Right lobe of liver (tissue), 6 donors: ENCODE measurements around the gene DNM1. TPM values are rescaled to one million over a fixed set of nuclear protein-coding genes. Genes with fewer than 3 reads are reported as not detected.
A peak's percentile ranks its signal among the peaks of the same experiment; 100 is the strongest.

ENCODE experiments used
- ATAC-seq, 4 donors: fragments of 200-7000 bp; cut with Tn5 transposase; one replicate each; pipeline ENCODE4 v1.9.1; 2020; ENCODE audit warnings: mild to moderate bottlenecking in 4 of 4, moderate library complexity in 4 of 4
- DNase-seq, 3 donors: peaks; one replicate each; pipeline ENCODE4 v3.0.0-alpha.2; 2020
- H3K27ac ChIP-seq, 3 donors: fragments of 200-600 bp; one replicate each; pipeline ENCODE4 v1.8.0; 2022
- H3K27me3 ChIP-seq, 2 donors: fragments of 200-600 bp; one replicate each; pipeline ENCODE4 v1.8.0; 2022
- H3K36me3 ChIP-seq, 4 donors: fragments of 200-600 bp; sonication (generic) in 1 of 4; one replicate each; pipeline versions ENCODE4 v1.5.1 to v1.8.0; 2017 to 2022; ENCODE audit warnings: control low read depth in 1 of 4
- H3K4me1 ChIP-seq, 4 donors: fragments of 200-600 bp; sonication (generic) in 1 of 4; one replicate each; pipeline versions ENCODE4 v1.5.1 to v1.8.0; 2017 to 2022; ENCODE audit warnings: control low read depth in 1 of 4
- H3K4me3 ChIP-seq, 3 donors: fragments of 200-600 bp; one replicate each; pipeline ENCODE4 v1.8.0; 2022
- H3K9me3 ChIP-seq, 4 donors: fragments of 200-600 bp; sonication (generic) in 1 of 4; one replicate each; pipeline versions ENCODE4 v1.5.1 to v1.8.0; 2017 to 2022; ENCODE audit warnings: control low read depth in 1 of 4
- POLR2A ChIP-seq: fragments of 450-650 bp; IDR thresholded peaks from one replicate; pipeline ENCODE4 v1.6.1; 2017; ENCODE audit warnings: antibody characterized with exemption, mild to moderate bottlenecking
- WGBS: methylation state at CpG from one replicate; pipeline ENCODE4 v1.1.6; 2018; ENCODE audit warnings: low coverage, low lambda C conversion rate; ENCODE audit not compliant: insufficient coverage; ENCODE audit errors: missing lambda C conversion rate; 5-methylcytosine and 5-hydroxymethylcytosine counted together
- intact Hi-C, 2 donors: fragments of 100-400 bp; cut with DNase I; formaldehyde crosslinking; loops; one replicate each; pipeline versions ENCODE4 v1.11.2 to v1.14.1; 2022
- total RNA-seq, 6 experiments: library from RNA; depleted of rRNA in 2 of 6; stranded (reverse); fragments of >200 nt in 2 of 6; fragmentation: NEBNext Ultra II Directional in 3 of 6; extraction: Animal tissue kit (Norgen Biotek cat#: 25700) in 3 of 6; gene quantifications; one replicate each; pipeline versions ENCODE4 v1.1.0 to v1.2.4, GENCODE V29; 2016 to 2023
- TF ChIP-seq, protein P1 (sequence below), 4 donors: fragments of 200-600 bp in 3 of 4; fragments of 450-650 bp in 1 of 4; IDR thresholded peaks; one replicate each; pipeline versions ENCODE4 v1.5.1 to v1.8.0; 2016 to 2022; ENCODE audit warnings: antibody characterized with exemption in 4 of 4, mild to moderate bottlenecking in 2 of 4
- donor health status: DM: no; HTN: yes; CAD: no.
- donor health status: DM: no; HTN: no; CAD: no.
- donor health status: DM: no; HTN: no; CAD: no.
- donor health status: DM: no; HTN: yes; CAD: no.
- donor health status: DM: no; HTN: yes; CAD: no.

Gene DNM1
- total RNA-seq, 6 experiments from 2014 or later: 0.43 to 3.1 (median 1.8) TPM

DNA sequence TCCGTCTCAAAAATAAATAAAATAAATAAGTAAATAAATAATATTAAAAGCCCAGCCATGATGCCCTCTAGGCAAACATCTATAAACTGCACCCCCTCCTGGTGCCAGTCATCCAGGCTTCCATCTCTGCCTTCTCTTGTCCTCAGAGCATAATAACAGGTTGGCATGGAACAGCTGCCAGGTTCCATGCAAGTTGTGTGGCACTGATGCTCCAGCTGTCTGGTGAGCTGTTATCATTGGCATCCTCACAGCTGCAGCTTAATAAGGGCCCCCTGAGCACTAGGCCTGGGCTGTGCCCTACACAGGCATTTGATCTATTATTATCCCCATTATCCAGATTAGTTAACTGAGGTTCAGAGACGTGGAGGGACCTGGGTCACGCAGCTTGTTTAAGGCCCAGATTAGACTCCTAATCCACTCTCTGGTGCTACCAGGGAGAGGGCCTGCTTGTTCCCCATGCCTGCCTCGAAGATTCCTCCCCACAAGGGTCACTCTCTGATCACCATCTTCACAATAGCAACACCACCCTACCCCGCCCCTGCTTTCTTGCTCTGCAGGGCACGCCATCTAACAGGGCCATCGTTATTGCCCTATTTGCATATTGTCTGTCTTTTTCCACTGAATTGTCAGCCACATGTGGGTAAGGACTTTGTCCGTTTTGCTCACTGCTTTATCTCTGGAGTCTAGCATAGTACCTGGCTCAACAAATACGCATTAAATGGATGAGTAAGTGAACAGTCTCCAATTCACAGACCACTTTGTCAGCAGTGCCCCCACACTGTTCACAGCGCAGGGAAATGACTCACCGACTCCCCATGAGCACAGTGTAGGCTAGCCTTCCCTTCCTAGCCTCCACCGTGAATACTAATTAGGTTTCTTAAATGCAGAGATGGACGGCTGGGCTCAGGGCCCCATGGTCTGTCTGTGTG is 1.5 kb upstream of the DNM1 start:
- Histone ChIP-seq H3K4me3 (no peak overlapping the region), H3K9me3 (no peaks in the 10 kb centered on the region), H3K4me1 (peaks cover 0 to 12% (median 0%) of the 10 kb centered on the region in 4 donors), H3K27me3 (no peaks in the 10 kb centered on the region), H3K36me3 (no peaks in the 10 kb centered on the region), H3K27ac (no peak overlapping the region)
- intact Hi-C loops: no loop called here
- WGBS: 89% methylated on average over 10 of the region's 13 CpGs
- TF ChIP-seq, protein P1, sequence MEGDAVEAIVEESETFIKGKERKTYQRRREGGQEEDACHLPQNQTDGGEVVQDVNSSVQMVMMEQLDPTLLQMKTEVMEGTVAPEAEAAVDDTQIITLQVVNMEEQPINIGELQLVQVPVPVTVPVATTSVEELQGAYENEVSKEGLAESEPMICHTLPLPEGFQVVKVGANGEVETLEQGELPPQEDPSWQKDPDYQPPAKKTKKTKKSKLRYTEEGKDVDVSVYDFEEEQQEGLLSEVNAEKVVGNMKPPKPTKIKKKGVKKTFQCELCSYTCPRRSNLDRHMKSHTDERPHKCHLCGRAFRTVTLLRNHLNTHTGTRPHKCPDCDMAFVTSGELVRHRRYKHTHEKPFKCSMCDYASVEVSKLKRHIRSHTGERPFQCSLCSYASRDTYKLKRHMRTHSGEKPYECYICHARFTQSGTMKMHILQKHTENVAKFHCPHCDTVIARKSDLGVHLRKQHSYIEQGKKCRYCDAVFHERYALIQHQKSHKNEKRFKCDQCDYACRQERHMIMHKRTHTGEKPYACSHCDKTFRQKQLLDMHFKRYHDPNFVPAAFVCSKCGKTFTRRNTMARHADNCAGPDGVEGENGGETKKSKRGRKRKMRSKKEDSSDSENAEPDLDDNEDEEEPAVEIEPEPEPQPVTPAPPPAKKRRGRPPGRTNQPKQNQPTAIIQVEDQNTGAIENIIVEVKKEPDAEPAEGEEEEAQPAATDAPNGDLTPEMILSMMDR (IDR thresholded peaks at IDR 0.05): no peak
- TF ChIP-seq POLR2A: no peak
- no peak for ATAC-seq
- DNase-seq: no peak

DNA sequence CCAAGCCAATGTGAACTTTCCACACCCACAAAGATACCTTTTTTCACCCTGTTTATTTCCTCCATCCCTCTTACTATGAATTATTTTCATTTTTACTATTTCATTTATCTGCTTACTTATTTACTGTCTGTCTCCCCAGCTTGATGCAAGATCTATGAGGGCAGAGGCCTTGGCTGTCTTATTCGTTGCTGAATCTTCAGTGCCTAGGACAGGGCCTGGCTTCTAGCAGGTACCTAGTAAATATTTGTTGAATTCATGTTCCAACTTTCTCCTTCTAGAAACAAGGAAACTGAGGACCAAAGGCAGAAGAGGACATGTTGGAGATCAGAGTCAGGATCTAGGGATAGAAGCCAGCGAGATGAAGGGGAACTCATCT is 543 bp upstream of the DNM1 start:
- TF ChIP-seq POLR2A: no peak
- TF ChIP-seq, protein P1 (IDR thresholded peaks at IDR 0.05): no peak
- Histone ChIP-seq H3K27me3 (no peaks in the 10 kb centered on the region), H3K27ac (no peak overlapping the region), H3K9me3 (no peaks in the 10 kb centered on the region), H3K4me1 (peaks cover 0 to 12% (median 0%) of the 10 kb centered on the region in 4 donors), H3K36me3 (no peaks in the 10 kb centered on the region), H3K4me3 (no peak overlapping the region)
- intact Hi-C loops: no loop called here
- ATAC-seq (no peak), DNase-seq (no peak)
- WGBS: 0% methylated on average over 2 of the region's 2 CpGs

DNA sequence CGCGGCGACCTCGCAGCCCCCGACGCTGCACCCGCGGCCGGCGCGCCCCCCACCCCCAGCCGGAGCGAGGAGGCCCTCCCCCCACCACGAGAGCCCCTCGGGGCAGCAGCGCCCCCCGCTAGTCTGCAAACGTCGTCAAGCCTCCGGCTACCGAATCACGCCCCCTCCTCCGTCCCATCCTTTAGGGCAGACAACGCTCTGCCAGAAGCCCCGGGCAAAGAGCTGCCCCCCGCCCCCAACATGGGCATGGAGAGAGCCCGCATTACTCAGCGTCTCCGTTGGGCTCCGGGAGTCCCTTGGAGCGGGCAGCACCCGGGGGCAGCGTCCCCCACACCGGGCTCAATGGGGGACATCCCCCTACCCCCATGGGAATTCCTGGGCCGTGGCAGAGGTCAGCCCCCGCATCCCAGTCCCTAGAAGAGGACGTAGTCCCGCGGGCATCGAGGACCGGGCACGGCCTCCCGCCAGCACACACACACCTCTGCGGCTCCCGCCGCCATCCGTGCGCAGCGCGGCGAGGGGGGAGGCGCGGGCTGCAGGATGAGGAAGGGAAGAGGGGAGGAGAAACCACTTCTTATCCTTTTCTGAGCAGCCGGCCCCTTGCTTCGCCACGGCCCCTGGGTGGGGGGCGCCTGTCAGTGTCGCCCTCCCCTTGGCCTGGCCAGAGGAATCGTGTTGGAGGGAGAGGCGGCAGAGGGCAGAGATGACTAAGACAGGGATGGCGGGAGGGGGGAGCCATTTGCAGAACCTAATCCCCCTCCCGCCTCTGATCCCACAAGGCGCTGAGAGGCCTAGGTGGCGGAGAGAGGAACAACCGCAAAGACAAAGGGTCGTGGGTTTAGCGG is 750 bp downstream of the DNM1 start:
- intact Hi-C loops: no loop called here
- DNase-seq: peak in 1 of 3 donors; percentile 57
- TF ChIP-seq, protein P1 (IDR thresholded peaks at IDR 0.05): no peak
- no peak for TF ChIP-seq POLR2A
- H3K4me1 ChIP-seq: peaks cover 0 to 12% (median 0%) of the 10 kb centered on the region in 4 donors
- peak overlapping the region; percentile 38 to 60 (median 46) for H3K4me3 ChIP-seq
- no peaks in the 10 kb centered on the region for H3K36me3 ChIP-seq
- 1% methylated on average over 28 of the region's 67 CpGs for WGBS
- H3K27ac ChIP-seq: no peak overlapping the region
- no peaks in the 10 kb centered on the region for H3K27me3 ChIP-seq
- H3K9me3 ChIP-seq: no peaks in the 10 kb centered on the region
- peak in 3 of 4 donors; percentile 12 to 30 (median 17) for ATAC-seq

DNA sequence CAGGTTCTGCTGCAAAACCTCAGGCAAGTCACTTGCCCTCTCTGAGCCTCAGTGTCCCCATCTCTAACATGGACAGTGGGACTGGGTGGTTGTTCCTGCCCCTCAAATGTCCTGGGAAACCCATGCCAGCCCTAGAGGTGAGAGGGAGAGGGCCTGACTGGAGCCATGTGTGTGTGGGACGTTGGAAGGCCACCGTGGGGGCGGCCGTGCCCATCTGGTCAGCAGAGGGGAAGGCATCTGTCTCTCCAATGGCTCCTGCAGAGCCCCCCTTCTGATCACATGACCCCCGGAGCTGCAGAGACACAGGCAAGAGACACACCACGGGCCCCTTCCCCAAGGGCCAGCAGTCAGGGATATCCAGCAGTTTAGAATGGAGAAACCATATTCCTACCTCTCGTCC is 1.7 kb downstream of the DNM1 start:
- ATAC-seq: no peak
- TF ChIP-seq, protein P1 (IDR thresholded peaks at IDR 0.05): no peak
- TF ChIP-seq POLR2A: no peak
- Histone ChIP-seq H3K36me3 (no peaks in the 10 kb centered on the region), H3K27me3 (no peaks in the 10 kb centered on the region), H3K4me3 (no peak overlapping the region), H3K9me3 (no peaks in the 10 kb centered on the region), H3K4me1 (peaks cover 0 to 12% (median 0%) of the 10 kb centered on the region in 4 donors), H3K27ac (no peak overlapping the region)
- intact Hi-C loops: no loop called here
- WGBS: no CpG with 5 or more reads among the region's 7 CpGs
- DNase-seq: peak in 1 of 3 donors; percentile 29
